ENCODE measurements around the gene ZAP70.

- TF ChIP-seq CTCF (conservative IDR thresholded peaks at IDR 0.05; ENCODE audit: low read length) (peak; percentile 98), EZH2phosphoT487 (IDR thresholded peaks at IDR 0.05; ENCODE audit: borderline replicate concordance, low read depth, low read length) (no peak)
Observed at GRCh38 chr2:97697252-97698235, 15.8 kb upstream of the ZAP70 start.

Measured in OCI-LY7 (cell line).